HG03378 (cell line): ENCODE results near the gene PLXNA4.

Experiments used
- ATAC-seq: cut with Tn5 transposase; IDR thresholded peaks from one replicate; pipeline ENCODE4 v1.9.1; 2021; ENCODE audit warnings: mild to moderate bottlenecking, moderate library complexity; ENCODE audit not compliant: unreplicated experiment

PLXNA4 gene

GRCh38 chr7:132078891-132079735 is 497.2 kb downstream of the PLXNA4 start:
- no peak for ATAC-seq

- no peak for ATAC-seq
Observed at GRCh38 chr7:132077971-132078685, 498.1 kb downstream of the PLXNA4 start.

GRCh38 chr7:132076301-132077035 is 499.8 kb downstream of the PLXNA4 start:
- ATAC-seq: no peak

- ATAC-seq: no peak
Observed at GRCh38 chr7:132075515-132075914, 500.8 kb downstream of the PLXNA4 start.

- no peak for ATAC-seq
Observed at GRCh38 chr7:132073920-132074589, 502.2 kb downstream of the PLXNA4 start.
